ENCODE data around the gene KLK6.

Gene KLK6

DNA sequence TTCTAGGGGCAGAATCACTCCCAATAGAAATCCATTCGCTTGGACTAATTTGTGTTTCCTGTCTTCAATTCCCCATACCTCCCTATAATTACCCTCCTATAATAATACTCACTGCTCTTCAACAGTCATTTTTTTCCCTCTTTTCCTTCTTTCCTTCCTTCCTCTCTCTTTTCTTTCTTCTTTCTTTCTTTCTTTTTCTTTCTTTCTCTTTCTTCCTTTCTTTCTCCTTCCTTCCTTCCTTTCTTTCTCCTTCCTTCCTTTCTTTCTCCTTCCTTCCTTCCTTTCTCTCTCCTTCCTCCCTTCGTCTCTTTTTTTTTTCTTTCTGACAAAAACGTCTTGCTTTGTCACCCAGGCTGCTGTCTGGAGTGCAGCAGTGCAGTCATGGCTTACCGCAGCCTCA lies 24.6 kb downstream of the KLK6 start:
- no peak for DNase-seq (ENCODE audit: extremely low read depth, insufficient read length)
- Histone ChIP-seq H3K36me3 (ENCODE audit: control insufficient read depth, insufficient read depth, low read length) (no peaks in the 10 kb centered on the region), H3K27me3 (replicated peaks; ENCODE audit: control insufficient read depth, insufficient read depth, low read length) (no peaks in the 10 kb centered on the region), H3K4me3 (replicated peaks; ENCODE audit: low read depth, low read length) (no peak overlapping the region)
- TF ChIP-seq CTCF (IDR thresholded peaks at IDR 0.05; ENCODE audit: insufficient read depth, low read length, poor library complexity, severe bottlenecking), result no peak

GRCh38 chr19:50943074-50943828 lies 26.1 kb downstream of the KLK6 start:
- H3K27me3 ChIP-seq (replicated peaks; ENCODE audit: control insufficient read depth, insufficient read depth, low read length), result no peaks in the 10 kb centered on the region
- H3K36me3 ChIP-seq (ENCODE audit: control insufficient read depth, insufficient read depth, low read length), result no peaks in the 10 kb centered on the region
- H3K4me3 ChIP-seq (replicated peaks; ENCODE audit: low read depth, low read length), result no peak overlapping the region
- no peak for TF ChIP-seq CTCF (IDR thresholded peaks at IDR 0.05; ENCODE audit: insufficient read depth, low read length, poor library complexity, severe bottlenecking)
- DNase-seq (ENCODE audit: extremely low read depth, insufficient read length), result no peak

DNA sequence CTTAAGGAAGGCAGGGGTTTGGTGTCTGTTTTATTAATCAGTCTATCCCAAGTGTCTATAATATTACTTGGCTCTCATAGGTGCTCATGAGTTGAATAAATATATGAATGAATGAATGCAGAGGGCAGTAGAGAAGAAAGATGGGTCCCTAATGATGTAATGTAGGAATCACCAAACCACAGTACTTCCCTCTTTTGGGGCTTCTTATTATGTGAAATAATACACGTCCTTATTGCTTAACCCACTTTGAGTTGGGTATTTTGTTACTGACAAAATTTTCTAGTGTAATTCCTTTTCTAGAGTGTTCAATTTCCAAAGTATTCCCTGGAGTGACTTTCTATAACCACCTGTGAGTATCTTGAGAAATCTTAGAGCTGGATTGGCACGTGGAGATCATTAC lies 29.8 kb downstream of the KLK6 start:
- no peak for DNase-seq (ENCODE audit: extremely low read depth, insufficient read length)
- no peaks in the 10 kb centered on the region for H3K27me3 ChIP-seq (replicated peaks; ENCODE audit: control insufficient read depth, insufficient read depth, low read length)
- H3K4me3 ChIP-seq (replicated peaks; ENCODE audit: low read depth, low read length), result no peak overlapping the region
- no peak for TF ChIP-seq CTCF (IDR thresholded peaks at IDR 0.05; ENCODE audit: insufficient read depth, low read length, poor library complexity, severe bottlenecking)
- H3K36me3 ChIP-seq (ENCODE audit: control insufficient read depth, insufficient read depth, low read length), result no peaks in the 10 kb centered on the region

DNA sequence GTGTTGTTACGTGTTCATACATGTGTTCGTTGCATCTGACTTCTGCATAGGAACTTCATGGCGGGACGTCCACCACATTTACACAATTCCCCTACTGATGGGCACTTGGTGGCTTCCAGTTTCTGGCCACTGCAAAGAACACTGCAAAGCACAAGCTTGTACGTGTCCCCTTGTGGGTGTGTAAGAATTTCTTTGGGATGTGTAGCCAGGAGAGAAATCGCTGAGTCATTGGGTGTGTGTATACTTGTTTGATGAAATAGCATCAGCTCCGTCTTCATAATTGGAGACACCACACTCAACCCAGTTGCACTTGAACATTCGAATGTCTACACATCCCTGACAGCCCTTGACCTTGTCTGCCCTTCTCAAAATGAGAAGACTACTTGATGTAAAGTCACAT lies 35.8 kb downstream of the KLK6 start:
- DNase-seq (ENCODE audit: extremely low read depth, insufficient read length), result no peak
- no peak overlapping the region for H3K4me3 ChIP-seq (replicated peaks; ENCODE audit: low read depth, low read length)
- H3K27me3 ChIP-seq (replicated peaks; ENCODE audit: control insufficient read depth, insufficient read depth, low read length), result no peaks in the 10 kb centered on the region
- H3K36me3 ChIP-seq (ENCODE audit: control insufficient read depth, insufficient read depth, low read length), result no peaks in the 10 kb centered on the region
- TF ChIP-seq CTCF (IDR thresholded peaks at IDR 0.05; ENCODE audit: insufficient read depth, low read length, poor library complexity, severe bottlenecking), result no peak

- Histone ChIP-seq H3K4me3 (replicated peaks; ENCODE audit: low read depth, low read length) (no peak overlapping the region), H3K27me3 (replicated peaks; ENCODE audit: control insufficient read depth, insufficient read depth, low read length) (no peaks in the 10 kb centered on the region), H3K36me3 (ENCODE audit: control insufficient read depth, insufficient read depth, low read length) (no peaks in the 10 kb centered on the region)
- DNase-seq (ENCODE audit: extremely low read depth, insufficient read length), result no peak
- TF ChIP-seq CTCF (IDR thresholded peaks at IDR 0.05; ENCODE audit: insufficient read depth, low read length, poor library complexity, severe bottlenecking), result no peak
Observed at GRCh38 chr19:50932690-50933083, 36.7 kb downstream of the KLK6 start.

All from GM06990 (cell line).